ENCODE measurements around the gene HSPB7. TPM values are rescaled to one million over a fixed set of nuclear protein-coding genes. Genes with fewer than 3 reads are reported as not detected.
"Not testable (repeated sequence)": the region's sequence is repeated elsewhere in the genome, so short reads cannot be mapped to it uniquely, and the experiment has no call there.

HSPB7 gene
- total and polyA plus RNA-seq, 10 donors = 0.60 to 8.1 (median 2.4) TPM

DNA sequence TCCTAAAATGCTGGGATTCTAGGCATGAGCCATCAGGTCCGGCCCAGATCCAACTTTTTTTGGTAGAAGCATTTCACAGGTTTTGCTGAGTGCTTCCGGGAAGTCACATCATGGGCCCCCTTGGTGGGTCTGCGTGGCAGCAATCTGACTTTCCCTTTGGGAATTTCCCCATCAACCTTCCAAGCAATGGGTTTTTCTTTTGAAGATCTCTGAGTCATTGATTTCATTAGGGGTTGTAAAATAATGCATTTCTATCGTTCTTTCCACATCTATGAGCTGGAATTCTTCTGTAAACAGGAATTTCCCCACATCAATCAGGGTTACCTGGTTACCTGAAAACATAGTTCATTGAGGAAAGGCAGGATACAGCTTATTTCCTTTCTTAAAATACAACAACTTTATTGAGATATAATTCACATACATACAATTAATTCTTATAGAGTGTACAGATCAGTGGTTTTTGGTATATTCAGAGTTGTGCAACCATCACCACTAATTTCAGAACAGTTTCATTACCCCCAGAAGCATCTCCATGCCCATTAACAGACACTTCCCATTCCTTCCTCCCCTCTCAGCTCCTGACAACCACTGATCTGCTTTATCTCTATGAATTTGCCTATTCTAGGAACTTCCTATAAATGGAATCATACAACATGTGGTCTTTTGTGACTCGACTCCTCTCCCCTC is 32.1 kb downstream of the HSPB7 start:
- TF ChIP-seq, protein P1, sequence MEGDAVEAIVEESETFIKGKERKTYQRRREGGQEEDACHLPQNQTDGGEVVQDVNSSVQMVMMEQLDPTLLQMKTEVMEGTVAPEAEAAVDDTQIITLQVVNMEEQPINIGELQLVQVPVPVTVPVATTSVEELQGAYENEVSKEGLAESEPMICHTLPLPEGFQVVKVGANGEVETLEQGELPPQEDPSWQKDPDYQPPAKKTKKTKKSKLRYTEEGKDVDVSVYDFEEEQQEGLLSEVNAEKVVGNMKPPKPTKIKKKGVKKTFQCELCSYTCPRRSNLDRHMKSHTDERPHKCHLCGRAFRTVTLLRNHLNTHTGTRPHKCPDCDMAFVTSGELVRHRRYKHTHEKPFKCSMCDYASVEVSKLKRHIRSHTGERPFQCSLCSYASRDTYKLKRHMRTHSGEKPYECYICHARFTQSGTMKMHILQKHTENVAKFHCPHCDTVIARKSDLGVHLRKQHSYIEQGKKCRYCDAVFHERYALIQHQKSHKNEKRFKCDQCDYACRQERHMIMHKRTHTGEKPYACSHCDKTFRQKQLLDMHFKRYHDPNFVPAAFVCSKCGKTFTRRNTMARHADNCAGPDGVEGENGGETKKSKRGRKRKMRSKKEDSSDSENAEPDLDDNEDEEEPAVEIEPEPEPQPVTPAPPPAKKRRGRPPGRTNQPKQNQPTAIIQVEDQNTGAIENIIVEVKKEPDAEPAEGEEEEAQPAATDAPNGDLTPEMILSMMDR (IDR thresholded peaks at IDR 0.05 in 8 of 11, conservative IDR thresholded peaks at IDR 0.05 in 3 of 11) = no peak
- TF ChIP-seq POLR2A (IDR thresholded peaks at IDR 0.05) (no peak), POLR2AphosphoS5 (IDR thresholded peaks at IDR 0.05) (no peak)
- Histone ChIP-seq H3K4me1 (no peaks in the 10 kb centered on the region), H3K36me3 (no peaks in the 10 kb centered on the region), H3K27me3 (replicated peaks in 1 of 7) (no peaks in the 10 kb centered on the region), H3K4me3 (no peak overlapping the region), H3K9me3 (no peaks in the 10 kb centered on the region), H3K27ac (no peak overlapping the region)
- intact Hi-C loops (cut with DNase I; ENCODE audit: low total_unique reads) = no loop called here
- no peak for DNase-seq
- WGBS, 5 donors = 39 to 66% (median 55%) methylated on average over 5 of the region's 5 CpGs

DNA sequence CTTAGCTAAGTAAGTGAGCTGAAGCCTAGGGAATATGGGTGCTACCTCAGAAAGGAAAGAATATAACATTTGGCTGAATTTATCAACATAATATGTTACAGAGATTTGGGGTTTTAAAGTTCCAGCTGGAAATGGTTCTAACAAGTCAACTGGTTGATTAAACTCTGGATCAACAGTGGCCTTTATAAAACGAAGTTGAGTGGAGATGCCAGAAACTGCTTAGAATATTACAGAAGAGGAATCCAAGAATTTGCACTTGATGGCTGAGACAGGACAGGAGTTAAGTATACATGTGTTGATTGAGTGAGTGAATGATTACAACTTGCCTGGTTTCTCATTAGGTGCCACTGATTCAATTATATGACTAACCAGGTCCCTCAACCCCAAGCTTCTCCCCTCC is 34.6 kb downstream of the HSPB7 start:
- H3K27me3 ChIP-seq (replicated peaks in 1 of 7) = no peaks in the 10 kb centered on the region
- H3K27ac ChIP-seq = no peak overlapping the region
- H3K4me1 ChIP-seq = no peaks in the 10 kb centered on the region
- no peaks in the 10 kb centered on the region for H3K36me3 ChIP-seq
- no peaks in the 10 kb centered on the region for H3K9me3 ChIP-seq
- 33 to 64% (median 47%) methylated on average over 1 of the region's 1 CpG for WGBS, 5 donors
- DNase-seq = no peak
- intact Hi-C loops (cut with DNase I; ENCODE audit: low total_unique reads) = no loop called here
- no peak overlapping the region for H3K4me3 ChIP-seq
- TF ChIP-seq POLR2A (IDR thresholded peaks at IDR 0.05) = no peak
- TF ChIP-seq POLR2AphosphoS5 (IDR thresholded peaks at IDR 0.05) = no peak
- TF ChIP-seq, protein P1 (IDR thresholded peaks at IDR 0.05 in 8 of 11, conservative IDR thresholded peaks at IDR 0.05 in 3 of 11) = no peak

DNA sequence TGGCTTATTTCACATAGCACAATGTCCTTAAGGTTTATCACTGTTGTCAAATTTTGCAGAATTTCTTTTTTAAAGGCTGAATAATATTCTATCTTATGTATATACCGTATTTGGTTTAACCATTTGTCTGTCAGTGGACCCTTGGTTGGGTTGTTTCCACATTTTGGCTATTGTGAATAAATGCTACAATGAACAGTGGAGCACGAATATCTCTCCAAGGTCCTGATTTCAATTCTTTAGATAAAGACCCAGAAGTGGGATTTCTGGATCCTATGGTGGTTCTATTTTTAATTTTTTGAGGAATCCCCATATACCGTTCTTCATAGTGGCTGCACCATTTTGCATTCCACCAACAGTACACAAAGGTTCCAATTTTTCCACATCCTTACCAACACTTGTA is 36.2 kb downstream of the HSPB7 start:
- no peak overlapping the region for H3K4me3 ChIP-seq
- 84 to 94% (median 89%) methylated on average over 3 of the region's 3 CpGs for WGBS, 5 donors
- no peaks in the 10 kb centered on the region for H3K36me3 ChIP-seq
- H3K27me3 ChIP-seq (replicated peaks in 1 of 7) = no peaks in the 10 kb centered on the region
- H3K9me3 ChIP-seq = no peaks in the 10 kb centered on the region
- intact Hi-C loops (cut with DNase I; ENCODE audit: low total_unique reads) = no loop called here
- TF ChIP-seq POLR2A (IDR thresholded peaks at IDR 0.05) = no peak
- TF ChIP-seq POLR2AphosphoS5 (IDR thresholded peaks at IDR 0.05) = no peak
- TF ChIP-seq, protein P1 (IDR thresholded peaks at IDR 0.05 in 8 of 11, conservative IDR thresholded peaks at IDR 0.05 in 3 of 11) = no peak
- H3K27ac ChIP-seq = no peak overlapping the region
- DNase-seq = no peak
- peaks cover 0 to 3% (median under 1%) of the 10 kb centered on the region in 6 donors for H3K4me1 ChIP-seq

DNA sequence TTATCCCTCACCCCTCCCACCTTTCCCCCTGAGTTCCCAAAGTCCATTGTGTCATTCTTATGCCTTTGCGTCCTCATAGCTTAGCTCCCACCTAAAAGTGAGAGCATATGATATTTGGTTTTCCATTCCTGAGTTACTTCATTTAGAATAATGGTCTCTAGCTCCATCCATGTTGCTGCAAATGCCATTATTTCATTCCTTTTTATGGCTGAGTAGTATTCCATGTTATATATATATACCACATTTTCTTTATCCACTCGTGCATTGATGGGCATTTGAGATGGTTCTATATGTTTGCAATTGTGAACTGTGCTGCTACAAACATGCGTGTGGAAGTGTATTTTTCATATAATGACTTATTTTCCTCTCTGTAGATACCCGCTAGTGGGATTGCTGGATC is 39.9 kb downstream of the HSPB7 start:
- 95 to 97% (median 96%) methylated on average over 4 of the region's 4 CpGs for WGBS, 5 donors
- DNase-seq; intact Hi-C loops (cut with DNase I; ENCODE audit: low total_unique reads); H3K9me3 ChIP-seq; H3K27ac ChIP-seq; H3K4me3 ChIP-seq; H3K36me3 ChIP-seq; H3K27me3 ChIP-seq (replicated peaks in 1 of 7): not testable (repeated sequence)
- peaks cover 14 to 35% (median 33%) of the 10 kb centered on the region in 6 donors for H3K4me1 ChIP-seq

Data from spleen (tissue), 11 donors.